Hepatic stellate cell (primary cell): ENCODE data around the gene ARHGEF39.

Source experiments
- DNase-seq: peaks from one replicate; pipeline ENCODE4 v3.0.0; 2011; ENCODE audit warnings: low spot score

Gene ARHGEF39

DNA sequence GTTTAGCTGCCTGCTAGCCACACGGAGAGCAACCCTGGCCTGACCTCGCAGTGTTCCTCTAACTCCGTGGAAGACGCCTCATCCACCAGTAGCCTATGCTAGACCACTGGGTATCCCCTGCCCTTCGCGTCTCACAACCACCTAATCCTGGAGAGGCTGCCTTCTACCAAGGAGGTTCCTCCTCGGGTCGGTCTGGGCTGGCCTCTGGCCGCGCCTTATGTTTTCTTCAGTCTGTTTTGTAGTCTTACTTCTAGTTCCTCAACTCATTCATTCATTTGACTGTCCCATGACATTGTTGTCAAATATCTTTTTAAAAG, 26.3 kb upstream of the ARHGEF39 start:
- no peak for DNase-seq

DNA sequence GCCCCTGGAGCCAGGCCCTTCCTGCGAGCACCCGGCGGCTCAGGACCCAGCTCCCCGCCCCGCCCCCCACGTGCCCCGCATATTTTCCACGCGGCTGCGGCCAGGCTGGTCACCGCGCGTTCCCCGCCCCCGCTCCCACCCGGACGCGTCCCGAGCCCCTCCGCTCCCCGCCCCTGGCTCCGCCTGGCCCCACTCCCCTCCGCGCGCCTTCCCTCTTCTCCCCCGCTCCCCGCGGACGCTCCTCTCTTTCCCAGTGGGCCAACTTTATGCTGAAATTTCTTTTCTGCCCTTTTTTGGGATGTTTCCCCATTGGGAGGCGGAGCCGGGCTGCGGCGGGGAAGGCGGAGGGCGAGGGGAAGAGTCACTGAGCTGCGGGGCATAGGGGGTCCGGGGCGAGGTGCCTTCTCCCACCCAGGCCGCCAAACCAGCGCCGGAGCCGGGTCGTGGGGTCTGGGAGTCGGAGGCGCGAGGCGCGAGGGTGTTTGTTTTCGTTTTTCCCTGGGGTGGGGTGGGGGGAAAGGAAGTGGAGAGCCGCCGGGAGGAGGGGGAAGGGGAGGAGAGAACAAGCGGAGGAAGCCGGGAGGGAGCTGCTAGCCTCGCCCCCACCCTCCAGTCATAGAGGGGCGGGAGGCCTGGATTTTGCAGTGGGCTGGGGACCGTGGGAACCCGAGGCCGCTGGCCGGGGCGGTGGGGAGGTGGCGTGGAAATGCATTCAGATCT, 25.8 kb upstream of the ARHGEF39 start:
- DNase-seq = peak; percentile 85

DNA sequence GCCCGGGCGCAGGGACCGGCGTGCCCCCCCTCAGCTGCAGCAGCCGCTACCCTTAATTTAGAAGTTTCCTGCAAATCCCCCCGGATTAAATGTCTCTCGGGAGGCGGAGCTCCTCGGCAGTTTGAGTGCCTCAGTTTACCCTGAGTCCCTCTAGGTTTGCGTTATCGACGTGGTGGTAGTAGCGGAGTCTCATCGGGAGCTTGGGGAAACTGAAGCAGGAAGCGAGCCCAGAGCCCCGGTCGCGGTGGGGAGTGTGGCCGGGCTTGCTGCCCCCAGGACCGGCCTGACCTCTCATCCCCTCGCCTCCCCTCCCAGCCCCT, 25.3 kb upstream of the ARHGEF39 start:
- DNase-seq = no peak

DNA sequence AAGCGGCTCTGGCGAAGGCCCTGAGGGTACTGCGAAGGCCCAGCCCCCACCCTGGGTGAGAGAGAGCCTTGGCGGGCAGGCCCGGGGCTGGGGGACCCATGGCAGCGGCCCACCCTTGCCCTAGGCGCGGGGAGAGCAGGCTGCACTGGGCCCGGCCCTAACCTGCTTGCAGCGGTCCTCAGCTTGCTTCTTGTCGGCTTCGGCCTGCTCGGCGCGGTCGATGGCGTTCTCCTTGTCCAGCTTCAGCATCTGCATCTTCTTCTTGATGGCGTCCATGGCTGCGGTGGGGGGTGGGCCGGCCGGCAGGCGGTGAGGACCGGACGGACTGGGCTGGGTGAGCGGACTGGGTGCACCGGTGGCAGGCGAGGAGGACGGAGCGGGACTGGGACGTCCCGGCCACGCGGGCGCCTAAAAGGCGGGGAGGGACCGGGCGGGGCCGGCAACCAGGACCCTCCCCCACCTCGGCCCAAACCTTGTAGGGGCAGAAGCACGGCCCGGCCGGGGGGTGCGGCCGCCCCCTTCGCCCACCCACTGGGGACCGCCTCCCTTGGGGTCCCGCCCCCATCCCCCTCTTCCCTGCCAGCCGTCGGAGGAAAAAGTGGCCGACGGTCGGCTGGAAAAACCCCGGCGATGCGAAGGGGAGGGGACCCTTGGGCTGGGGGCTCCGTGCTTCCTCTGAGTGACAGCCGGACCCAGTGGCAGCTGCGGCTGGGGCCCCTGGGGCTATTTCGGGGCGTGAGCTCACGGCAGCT, 24.7 kb upstream of the ARHGEF39 start, which contains the start of gene TPM2:
TPM2 (minus strand) TSS at position 384 of the 752 bp plus-strand sequence; CDS start at position 276, 108 bp downstream.
- peak; percentile 92 for DNase-seq

DNA sequence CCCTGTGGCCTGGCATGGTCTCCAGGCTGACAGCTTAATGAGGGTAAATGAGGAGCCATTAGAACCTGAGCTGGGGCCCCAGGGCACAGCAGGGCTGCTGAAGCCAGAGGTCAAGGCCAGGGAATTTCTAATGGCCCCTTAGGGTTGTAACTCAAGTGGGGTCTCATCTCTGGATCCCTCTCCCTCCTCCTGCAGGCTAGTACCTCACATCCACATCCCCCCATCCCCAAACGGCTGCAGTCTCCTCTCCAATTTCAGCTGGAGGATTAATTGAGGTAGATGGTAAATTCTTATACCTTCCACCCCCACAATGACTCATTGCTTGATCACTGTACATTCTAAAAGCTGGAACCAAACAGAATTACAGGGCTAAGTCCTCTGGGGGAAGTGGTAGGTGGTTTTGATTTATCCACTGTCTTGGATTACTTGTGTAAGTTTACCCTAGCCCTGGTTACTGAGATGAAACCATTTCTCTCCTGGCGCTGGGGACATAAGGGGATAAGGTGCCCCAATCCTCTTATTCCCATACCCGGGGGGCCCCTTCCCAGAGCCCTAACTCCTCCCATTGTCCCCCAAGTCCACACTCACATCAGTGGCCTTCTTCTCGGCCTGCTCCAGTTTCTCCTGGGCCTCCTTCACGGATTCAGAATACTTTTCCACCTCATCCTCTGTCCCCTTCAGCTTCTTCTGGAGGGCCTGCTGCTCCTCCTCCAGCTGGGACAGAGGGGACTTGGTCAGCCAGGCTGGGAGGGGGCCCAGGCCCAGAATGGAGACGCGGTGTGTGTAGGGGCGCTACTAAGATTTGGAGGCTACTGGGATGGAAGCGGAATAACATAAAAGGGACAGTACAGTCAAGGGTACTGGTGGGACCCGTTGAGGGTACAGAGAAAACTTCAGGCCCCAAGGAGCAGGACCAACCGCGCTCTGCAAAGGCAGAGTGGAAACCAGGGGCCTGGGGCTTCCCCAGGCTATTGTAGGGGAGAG, 23.9 kb upstream of the ARHGEF39 start:
- DNase-seq = peak; percentile 76

DNA sequence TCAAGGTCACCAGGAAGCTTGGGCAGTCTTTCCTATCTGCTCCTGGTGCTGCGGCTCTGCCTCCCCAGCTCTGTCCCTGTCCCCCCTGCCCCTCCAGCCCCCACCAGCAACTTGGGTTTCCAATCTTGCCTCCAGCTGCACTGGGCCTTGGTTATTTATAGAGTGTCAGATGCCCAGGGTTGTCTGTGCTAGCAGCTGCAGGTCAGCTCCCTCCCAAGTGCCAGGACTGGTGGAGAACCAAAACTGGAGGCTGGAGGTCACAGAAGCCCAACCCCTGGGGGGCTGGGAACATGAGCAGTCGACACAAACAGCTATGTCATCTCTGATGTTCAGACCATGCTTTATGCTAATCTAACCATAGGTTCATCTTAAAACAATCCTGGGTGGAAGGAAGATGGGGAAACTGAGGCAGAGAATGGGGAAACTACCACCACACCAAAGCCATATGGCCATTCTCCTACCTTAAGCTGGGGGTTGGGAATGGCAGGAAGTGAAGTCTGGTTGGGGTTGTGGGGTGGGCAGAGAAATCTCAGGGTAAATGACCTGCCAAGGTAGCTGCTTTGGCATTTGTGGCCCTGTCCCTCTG, 23.1 kb upstream of the ARHGEF39 start:
- DNase-seq = no peak

DNA sequence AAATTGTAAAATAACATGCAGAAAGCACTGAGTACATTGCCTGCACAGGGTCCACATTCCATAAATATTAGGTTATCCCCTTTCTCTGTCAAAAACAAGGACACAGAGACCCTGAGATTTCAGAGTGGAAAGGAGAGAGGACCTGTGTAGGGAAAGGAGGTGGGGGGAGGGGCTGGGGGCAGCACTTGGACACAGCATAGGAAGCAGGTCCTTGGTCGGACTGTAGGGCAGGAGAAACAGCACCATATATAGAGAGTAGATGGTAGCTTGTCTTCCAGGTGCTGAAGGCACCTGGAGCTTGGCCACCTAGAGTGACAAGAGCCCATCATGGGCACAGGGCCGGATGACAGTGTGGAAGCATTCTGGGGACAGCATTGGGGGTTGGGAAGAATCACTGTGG, 22.3 kb upstream of the ARHGEF39 start:
- DNase-seq = no peak

DNA sequence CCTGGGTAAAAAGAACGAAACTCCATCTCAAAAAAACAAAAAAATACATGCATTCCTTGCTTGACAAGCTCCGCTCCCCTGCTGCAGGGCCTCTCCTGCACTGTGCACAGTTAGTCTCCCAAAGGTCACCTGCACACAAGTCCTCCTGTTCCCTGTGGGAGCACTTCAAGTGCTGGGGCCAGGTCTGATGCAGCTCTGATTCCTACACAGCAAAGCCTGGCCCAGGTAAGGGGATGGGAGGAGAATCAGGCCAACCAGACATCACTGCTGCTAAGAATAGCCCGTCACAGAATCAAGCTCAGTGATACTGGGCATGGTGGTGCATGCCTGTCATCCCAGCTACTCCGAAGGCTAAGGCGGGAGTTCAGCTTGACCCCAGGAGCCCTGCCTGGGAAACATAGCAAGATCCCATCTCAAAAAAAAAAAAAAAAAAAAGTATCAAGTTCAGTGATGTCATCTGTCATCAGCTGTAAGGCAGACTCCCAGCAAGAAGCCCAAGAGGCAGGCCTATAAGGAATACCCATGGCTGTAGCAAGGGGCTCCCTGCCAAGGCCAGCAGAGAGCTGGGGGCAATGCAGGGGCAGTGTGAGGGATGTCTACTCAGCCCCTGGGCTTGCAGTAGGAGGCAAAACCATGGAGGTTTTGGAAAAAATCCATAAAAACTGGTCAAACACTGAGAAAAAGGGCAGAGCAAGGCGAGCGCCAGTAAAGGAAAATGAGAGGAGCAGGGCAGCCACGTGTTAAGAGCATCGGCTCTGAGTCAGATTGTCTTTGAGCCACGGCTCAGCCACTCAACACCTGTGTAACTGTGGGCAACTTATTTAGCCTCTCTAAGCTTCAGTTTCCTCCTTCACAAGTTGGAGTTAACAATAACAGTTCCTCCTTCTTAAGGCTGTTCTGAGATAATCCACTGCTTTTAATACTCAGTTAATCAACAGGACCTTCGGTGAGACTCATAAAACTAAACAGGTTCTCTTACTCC, 21.5 kb upstream of the ARHGEF39 start:
- DNase-seq = peak; percentile 60

DNA sequence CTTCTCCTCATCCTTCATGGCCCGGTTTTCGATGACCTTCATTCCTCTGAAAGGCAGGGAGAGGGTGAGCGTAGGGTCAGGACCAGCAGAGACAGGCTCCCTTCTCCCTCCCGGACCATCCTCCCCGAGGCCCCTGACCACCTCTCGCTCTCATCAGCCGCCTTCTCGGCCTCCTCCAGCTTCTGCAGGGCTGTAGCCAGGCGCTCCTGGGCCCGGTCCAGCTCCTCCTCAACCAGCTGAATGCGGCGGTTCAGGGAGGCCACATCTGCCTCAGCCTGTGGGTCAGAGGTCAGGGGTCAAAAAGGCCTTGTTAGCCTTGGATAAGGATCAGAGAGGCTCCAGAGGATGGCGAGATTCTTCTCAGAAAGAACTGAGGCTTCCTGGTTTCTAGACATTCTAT, 20.5 kb upstream of the ARHGEF39 start:
- no peak for DNase-seq

DNA sequence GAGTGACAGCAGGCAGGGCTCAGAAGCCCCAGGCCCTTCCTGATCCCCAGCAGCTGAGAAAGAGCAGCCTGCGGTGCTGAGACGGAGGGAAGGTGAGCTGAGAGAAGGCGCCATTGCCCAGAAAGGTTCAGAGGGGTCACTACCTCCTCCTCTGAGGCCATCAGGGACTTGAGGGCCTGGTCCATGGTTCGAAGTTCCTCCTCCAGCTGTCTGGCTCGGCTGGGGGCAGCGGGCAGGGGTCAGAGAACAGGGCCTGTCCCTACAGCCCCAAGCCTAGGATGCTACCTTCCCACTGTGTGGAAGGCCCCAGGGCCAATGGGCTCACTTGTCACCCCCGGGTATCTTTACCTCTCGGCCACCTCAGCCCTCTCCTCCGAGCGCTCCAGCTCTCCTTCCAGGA, 19.9 kb upstream of the ARHGEF39 start:
- DNase-seq = no peak

DNA sequence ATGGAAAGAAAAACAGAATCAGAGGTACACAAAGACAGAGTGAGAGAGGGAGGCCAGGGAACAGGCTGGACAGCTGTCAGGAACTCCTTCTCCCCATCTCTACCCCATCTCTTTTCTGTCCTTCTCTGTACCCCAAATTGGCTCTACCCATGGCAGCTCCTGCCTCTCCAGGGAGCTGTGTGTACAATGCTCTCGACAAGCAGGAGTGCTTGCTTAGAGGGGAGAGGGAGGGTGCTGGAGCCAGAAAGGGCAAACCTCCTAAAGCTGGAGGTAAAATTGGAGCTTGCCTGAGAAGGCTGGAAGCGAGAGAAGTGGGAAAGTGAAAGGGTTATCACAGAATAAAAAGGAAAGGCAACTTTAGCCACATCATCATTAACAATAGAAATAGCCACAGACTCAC, 18.3 kb upstream of the ARHGEF39 start:
- DNase-seq = no peak

DNA sequence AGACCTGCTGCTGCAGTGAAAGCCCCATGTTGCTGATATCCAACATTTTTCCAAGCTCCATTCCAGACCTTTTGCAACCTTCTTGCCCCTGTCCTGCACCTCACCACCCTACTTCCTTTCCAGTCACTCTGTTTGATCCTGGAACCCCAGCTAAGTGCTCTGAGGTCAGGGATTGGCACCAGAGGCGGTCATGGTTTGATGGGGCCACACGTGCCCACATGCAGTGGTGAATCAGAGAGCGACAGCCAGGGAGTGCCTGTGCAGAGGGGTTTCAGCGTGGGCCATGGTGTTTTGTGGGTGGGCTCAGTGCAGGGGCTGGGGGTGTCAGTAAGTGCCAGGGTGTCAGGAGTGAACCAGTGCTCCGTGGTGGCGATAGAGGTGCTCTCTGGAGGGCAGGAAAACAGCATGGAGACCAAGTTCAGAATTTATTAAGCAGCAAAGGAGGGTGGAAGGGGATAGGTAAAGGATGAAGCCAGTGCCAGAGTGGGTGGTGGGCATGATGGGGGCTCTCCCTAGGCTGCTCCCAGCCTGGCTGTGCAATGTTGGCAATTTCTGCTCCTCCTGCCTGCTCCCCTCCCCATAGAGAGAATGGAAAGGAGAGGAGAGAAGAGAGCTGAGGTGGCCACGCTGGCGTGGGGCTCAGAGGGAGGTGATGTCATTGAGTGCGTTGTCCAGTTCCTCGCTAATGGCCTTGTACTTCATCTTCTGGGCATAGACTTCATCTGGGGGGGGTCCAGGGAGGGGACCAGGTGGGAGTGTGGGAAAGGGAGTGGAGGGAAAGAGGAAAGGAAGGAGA, 17.7 kb upstream of the ARHGEF39 start:
- DNase-seq = no peak

DNA sequence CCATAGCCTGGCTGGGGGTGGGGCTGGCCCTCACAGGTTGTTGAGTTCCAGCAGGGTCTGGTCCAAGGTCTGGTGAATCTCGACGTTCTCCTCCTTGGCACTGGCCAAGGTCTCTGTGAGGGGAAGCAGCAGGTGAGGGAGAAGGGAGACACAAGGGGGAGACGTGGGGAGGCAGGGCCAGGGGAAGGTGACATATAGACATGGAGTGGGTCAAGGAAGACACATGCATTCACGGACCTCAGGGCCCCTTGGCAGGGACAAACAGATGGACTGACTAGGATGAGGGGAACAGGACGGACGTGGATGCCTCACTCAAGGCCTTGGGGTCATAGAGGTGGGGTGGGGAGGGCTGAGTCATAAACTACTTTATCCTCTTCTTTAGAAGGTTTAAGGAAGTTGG, 17.1 kb upstream of the ARHGEF39 start:
- DNase-seq = no peak

DNA sequence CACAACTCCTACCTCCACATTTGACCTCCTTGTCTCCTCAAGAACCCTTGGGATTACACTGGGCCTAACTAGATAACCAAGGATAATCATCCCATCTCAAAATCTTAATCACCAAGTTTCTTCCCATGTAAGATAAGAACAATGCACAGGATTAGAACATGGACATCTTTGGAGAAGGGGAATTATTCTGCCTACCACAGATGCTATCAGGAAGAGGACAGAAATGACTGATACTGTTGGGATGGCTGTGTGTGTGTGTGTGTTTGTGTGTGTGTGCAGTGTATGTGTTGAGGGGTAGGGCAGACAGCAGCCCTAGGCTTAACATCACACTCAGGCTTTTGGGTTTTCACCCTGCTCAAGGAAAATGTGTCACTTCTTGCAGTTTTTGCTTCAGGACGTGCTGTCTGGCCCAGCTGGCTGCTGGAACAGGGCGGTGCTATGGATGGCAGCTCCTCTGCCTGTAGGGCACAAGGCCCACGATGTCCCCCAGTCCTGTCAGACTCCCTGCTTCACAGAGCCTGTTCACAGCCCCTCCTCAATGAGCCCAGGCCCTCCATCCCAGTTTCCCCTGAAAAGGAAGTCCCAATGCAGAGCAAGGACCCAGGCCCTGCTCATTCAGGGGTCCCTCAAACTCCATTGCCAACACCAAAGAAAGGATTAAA, 16.5 kb upstream of the ARHGEF39 start:
- no peak for DNase-seq

DNA sequence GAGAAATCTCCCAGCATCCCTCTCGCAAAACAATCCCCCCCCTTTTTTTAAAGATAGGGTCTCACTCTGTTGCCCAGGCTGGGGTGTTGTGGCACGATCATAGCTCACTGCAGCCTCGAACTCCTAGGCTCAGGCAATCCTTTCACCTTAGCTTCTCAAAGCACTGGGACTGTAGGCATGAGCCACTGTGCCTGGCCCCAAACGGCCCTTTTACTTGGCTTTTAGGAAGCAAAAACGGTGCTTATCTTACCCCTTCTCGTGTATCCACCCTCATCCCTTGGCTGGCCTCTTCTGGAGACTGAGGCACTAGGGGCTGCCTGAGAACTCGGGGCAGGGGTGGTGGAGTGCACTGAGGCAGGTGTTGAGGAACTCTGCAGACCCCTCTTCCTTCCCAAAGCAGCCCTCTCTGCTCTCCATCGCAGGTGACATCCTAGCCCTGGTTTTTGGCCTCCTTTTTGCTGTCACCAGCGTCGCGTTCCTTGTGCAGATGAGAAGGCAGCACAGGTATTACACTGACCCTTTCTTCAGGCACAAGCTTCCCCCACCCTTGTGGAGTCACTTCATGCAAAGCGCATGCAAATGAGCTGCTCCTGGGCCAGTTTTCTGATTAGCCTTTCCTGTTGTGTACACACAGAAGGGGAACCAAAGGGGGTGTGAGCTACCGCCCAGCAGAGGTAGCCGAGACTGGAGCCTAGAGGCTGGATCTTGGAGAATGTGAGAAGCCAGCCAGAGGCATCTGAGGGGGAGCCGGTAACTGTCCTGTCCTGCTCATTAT, 15.5 kb upstream of the ARHGEF39 start:
- no peak for DNase-seq

DNA sequence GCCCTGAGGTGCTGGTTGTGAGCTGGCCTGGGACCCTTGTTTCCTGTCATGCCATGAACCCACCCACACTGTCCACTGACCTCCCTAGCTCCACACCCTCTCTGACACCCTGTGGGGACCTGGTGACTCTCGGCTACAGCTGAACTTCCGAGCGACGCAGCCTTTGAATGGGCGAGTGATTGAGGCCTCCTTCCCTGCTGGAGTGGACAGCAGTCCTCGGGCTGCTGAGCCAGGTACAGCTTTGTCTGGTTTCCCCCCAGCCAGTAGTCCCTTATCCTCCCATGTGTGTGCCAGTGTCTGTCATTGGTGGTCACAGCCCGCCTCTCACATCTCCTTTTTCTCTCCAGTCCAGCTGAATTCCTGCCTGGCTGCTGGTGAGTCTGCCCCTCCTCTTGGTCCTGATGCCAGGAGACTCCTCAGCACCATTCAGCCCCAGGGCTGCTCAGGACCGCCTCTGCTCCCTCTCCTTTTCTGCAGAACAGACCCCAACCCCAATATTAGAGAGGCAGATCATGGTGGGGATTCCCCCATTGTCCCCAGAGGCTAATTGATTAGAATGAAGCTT, 14.9 kb upstream of the ARHGEF39 start:
- no peak for DNase-seq

DNA sequence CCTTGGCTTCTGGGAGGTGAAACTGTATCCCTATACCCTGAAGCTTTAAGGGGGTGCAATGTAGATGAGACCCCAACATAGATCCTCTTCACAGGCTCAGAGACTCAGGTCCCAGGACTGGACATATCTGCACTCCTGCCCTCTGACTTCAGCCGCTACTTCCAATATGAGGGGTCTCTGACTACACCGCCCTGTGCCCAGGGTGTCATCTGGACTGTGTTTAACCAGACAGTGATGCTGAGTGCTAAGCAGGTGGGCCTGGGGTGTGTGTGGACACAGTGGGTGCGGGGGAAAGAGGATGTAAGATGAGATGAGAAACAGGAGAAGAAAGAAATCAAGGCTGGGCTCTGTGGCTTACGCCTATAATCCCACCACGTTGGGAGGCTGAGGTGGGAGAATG, 14.1 kb upstream of the ARHGEF39 start:
- DNase-seq = no peak

DNA sequence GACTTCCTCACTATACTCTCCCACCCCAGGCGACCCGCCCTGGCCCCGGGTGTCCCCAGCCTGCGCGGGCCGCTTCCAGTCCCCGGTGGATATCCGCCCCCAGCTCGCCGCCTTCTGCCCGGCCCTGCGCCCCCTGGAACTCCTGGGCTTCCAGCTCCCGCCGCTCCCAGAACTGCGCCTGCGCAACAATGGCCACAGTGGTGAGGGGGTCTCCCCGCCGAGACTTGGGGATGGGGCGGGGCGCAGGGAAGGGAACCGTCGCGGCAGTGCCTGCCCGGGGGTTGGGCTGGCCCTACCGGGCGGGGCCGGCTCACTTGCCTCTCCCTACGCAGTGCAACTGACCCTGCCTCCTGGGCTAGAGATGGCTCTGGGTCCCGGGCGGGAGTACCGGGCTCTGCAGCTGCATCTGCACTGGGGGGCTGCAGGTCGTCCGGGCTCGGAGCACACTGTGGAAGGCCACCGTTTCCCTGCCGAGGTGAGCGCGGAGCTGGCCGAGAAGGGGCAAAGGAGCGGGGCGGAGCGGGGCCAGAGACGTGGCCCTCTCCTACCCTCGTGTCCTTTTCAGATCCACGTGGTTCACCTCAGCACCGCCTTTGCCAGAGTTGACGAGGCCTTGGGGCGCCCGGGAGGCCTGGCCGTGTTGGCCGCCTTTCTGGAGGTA, 10.9 kb upstream of the ARHGEF39 start:
- DNase-seq = no peak
